HG03045 (cell line): ENCODE measurements around the gene ADGRA3.

Source experiments
- ATAC-seq: cut with Tn5 transposase; IDR thresholded peaks from one replicate; pipeline ENCODE4 v1.9.1; 2021; ENCODE audit warnings: mild to moderate bottlenecking, moderate library complexity; ENCODE audit not compliant: unreplicated experiment

ADGRA3 gene

DNA sequence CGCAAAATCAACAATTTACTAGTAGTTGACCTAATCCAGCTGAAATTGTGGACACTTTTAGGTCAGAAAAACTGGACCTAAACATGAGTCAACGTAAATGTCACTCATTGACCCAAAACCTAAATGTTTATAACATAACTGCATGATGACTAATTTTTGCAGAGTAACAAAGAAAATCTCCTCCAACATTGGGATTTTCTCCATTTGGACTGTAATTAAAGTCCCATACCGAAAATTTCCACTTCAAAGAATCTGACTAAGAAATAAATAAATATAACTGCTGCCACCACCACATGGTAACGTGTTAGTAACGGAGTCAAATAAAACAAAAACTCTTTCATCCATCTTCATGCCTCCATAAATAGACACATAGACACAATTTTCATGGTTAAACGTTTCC, 1.9 kb downstream of the ADGRA3 start:
- ATAC-seq: no peak

DNA sequence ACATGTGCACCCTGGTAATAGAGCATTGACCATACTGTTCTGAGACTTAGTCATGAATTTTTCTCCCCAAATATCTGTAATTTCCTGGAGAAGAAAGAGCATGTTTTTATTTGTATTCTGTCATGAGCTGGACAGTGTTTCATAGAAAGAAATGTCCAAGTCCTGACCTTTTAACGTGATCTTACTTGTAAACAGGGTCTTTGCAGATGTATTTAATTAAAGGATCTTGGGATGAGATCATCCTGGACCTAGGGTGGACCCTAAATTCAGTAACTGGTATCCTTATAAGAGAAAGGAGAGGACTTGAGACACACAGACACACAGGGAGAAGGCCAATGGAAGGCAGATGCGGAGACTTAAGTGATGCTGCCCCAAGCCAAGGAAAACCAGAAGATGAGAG, 3.6 kb downstream of the ADGRA3 start:
- no peak for ATAC-seq

- ATAC-seq: no peak
Observed at GRCh38 chr4:22510750-22511149, 5.1 kb downstream of the ADGRA3 start.

DNA sequence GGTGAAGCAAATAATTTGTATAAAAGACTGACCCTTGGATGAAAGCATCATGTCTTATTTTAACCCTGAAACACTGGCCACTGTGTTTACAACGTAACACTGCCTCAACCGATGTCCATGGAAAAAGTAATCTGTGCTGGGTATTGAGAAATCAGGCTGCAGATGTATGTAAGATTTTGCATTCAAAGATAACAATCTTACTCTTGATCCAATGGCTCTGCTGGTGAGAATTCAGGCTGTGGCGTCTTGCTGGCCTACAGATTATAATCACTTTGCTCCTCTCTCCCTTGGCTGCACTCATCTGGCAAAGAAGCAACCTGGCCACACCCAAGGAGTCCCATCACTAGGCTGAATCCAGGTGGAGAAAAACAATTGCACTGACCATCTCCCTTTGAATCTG, 7.5 kb downstream of the ADGRA3 start:
- no peak for ATAC-seq

- no peak for ATAC-seq
Observed at GRCh38 chr4:22504922-22505321, 10.9 kb downstream of the ADGRA3 start.

DNA sequence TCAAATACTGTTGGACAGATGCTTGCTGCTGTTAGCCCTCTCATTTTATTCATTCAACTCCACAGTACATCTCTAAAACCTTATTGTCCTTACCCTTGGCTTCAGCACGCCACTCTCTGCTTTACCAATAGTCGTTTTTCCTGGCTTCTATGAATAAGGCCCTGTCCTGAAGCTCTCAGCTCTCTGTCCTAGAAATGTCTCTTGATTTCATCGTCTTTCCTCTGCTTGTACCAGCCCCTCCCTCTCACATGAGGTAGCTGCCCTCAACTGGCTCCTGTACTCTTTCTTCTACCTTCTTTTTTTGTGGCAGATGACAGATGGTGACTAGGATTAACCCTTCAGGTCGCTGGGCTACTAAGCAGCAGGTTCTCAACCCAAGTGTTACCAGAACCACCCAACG, 11.4 kb downstream of the ADGRA3 start:
- ATAC-seq: no peak

GRCh38 chr4:22502895-22503814, 12.7 kb downstream of the ADGRA3 start:
- ATAC-seq: no peak

GRCh38 chr4:22501715-22502095, 14.2 kb downstream of the ADGRA3 start:
- no peak for ATAC-seq

DNA sequence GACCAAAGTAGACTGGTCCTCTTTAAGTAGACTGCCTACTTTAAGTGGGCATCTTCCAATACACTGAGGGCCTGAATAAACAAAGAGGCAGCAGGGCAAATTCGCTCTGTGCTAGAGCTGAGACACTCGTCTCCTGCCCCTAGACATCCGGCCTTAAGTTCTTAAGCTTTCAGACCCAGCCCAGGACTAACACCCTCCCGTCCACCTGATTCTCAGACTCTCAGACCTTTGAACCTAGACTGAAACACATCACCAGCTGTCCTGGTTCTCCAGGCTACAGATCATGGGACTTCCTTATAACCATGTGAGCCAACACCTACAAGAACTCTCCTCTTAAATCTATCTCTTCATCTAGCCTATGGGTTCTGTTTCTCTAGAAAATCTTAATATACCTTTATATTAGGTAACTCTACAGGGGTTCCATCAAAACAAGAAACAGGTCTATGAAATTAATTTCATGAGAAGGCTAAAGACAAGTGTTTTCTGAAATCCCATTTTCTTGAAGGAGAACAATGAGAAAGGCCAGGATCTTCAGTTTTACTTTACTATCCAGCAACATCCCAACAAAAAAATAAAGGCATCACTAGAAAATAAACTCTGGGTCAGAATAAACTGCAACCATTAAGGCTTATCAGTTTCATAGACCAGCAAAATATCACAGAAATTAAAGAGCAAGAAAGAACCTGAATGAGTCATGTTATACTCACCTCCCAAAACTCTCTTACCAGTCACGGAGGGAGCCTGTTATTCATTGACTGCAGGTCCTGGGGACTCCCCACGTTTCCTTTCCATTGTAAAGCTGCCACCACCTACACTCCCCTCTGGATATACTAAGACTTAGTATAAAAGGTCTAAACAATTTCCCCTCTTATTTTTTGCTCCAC, 14.8 kb downstream of the ADGRA3 start:
- ATAC-seq: no peak

- no peak for ATAC-seq
Observed at GRCh38 chr4:22500128-22500611, 15.7 kb downstream of the ADGRA3 start.

DNA sequence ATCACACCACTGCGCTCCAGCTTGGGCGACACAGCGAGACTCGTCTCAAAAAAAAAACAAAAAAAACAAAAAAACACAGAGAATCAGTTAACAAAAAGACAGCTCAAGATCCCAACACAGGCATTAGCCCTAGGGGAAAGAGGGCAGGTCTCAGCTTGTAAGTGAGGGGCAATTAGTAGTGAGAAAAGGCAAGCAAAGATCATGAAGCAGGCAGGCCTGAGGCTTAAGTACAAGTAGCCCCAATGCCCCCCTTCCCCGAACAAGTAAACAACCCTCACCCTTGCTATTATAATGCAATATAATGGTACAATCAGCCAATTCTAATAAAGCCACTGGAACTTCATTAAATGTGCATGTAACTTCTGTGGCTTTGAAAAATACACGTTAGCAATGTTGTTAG, 17.0 kb downstream of the ADGRA3 start:
- no peak for ATAC-seq

DNA sequence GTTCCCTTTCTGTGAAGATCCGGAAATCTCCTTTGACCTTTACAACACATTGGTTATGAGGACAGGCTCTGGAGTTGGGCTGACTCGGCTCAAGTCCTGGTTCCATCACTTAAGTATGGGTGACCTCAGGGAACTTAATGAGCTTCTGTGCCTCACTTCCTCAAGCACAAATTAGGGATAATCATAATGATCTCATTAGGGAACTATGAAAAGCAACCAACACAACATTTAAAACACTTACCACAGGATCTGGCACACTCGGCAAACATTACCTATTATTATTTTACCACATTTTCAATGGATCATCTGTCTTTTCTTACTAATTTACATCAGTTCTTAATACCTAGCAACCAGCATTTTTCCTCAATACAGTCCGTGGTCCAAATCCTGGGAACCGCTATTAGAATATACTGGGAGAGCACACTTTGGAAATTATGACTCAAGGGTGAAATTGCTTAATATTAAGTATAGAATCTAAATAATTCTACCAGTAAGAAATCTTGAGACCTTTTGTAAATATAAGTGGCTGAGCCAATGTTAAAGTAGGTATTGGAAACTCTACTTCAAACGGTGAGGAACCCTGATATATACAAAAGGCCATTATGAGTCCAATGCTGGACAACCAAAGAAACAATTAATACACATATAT, 19.6 kb downstream of the ADGRA3 start:
- ATAC-seq: no peak

DNA sequence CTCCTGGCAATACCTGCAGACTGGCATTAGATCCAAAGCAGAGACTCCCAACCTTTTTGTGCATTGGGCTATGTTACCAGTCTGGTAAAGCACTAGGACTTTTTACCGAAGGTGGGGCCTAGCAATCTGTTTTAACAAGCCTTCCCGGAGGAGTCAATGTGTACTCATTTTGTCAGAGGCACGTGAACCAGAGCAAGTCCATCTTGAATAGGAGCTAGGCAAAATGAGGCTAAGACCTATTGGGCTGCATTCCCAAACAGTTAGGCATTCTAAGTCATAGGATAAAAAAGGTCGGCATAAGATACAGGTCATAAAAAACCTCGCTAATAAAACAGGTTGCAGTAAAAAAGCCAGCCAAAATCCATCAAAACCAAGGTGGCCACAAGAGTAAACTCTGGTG, 22.3 kb downstream of the ADGRA3 start:
- ATAC-seq: no peak

GRCh38 chr4:22492987-22493386, 22.9 kb downstream of the ADGRA3 start:
- ATAC-seq: no peak

GRCh38 chr4:22491939-22492338, 23.9 kb downstream of the ADGRA3 start:
- no peak for ATAC-seq

GRCh38 chr4:22490718-22491315, 25.0 kb downstream of the ADGRA3 start:
- ATAC-seq: no peak

DNA sequence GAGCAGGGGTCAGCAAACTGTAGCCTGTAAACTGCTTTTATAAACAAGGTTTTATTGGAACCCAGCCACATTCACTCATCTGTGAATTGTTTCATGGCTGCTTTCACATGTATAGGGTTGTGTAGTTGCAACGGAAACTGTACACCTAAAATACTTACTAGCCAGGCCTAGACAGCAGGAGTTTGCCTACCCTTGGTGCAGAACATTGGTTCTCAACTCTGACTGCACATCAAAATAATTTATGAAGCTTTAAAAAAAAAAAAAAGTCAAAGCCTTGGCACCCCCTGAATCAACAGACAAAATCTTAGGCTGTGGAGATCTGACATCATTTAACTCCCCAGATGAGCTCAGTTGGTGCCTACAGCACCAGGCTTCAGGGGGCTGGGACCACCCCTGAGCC, 27.8 kb downstream of the ADGRA3 start:
- no peak for ATAC-seq

- ATAC-seq: no peak
Observed at GRCh38 chr4:22487328-22487727, 28.5 kb downstream of the ADGRA3 start.

GRCh38 chr4:22486276-22486675, 29.6 kb downstream of the ADGRA3 start:
- ATAC-seq: no peak

DNA sequence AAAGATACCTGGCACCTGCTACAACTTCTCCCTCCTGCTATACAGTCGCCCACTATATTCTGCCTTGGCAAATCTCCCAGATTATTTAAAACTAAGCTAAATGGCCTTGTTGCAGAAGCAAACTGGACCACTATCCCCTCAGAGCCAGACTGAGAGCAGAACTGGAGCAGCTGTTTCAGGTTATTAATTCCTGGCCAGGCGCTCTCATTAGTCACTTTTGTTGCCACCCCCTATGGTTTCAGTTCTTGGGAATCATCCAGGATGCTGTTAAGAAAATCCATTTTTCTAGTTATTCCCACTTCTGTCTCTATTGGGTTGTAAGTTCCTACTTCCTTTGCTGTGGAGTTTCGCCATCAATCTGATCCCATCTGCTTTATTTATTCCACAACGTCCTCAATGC, 30.1 kb downstream of the ADGRA3 start:
- ATAC-seq: no peak

DNA sequence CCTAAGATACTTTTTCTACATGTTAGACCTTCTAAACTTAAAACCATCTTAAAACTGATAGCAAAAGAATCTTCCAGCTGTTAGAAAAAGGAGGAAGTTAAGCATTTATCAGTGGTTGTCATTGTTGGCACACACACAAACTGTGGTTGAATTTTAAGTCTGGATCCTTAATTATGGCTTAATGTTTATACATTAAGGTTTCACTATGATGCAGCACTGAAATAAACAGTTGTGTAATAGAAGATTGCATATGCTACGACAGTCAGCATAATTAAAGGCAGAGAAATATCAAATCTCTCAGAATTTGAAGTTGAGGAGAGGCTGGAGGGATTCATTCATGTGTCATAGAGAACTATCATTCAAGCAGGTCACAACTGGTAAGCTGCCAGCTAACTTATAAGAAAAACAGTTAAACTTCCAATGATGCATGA, 32.3 kb downstream of the ADGRA3 start:
- ATAC-seq: no peak
